K562 (cell line): ENCODE results near the gene DCAF8. TPM values are rescaled to one million over a fixed set of nuclear protein-coding genes. Genes with fewer than 3 reads are reported as not detected.

Experiments used
- ATAC-seq: fragments of 200-7000 bp; cut with Tn5 transposase; 3 replicates; pipeline ENCODE4 v1.9.1; 2020; ENCODE audit warnings: moderate library complexity
- BruUV-seq: library from RNA; stranded (reverse); fragments of 400-500 nt; replicated peaks from 2 replicates; lab custom pipeline; 2021; lab: Mats Ljungman, UMichigan
- CTCF ChIA-PET: fragments of 300-600 bp; formaldehyde crosslinking; extraction: SDS; loops from one replicate; lab custom pipeline; 2021; ENCODE audit warnings: low intra/inter-chr PET ratio; lab: Yijun Ruan, JAX
- POLR2A ChIA-PET: fragments of 300-600, 350-650 bp; sonication (Branson Sonifier 250); formaldehyde crosslinking; extraction: SDS; loops from one replicate; lab custom pipeline; 2021; ENCODE audit warnings: antibody characterized with exemption, inconsistent platforms; lab: Yijun Ruan, JAX
- DNase-seq, 4 experiments: peaks; one replicate each; pipeline versions ENCODE4 v3.0.0 to v3.0.0-alpha.2; 2011 to 2018; ENCODE audit warnings: low spot score in 3 of 4, mixed read lengths in 3 of 4; ENCODE audit errors: extremely low read depth in 1 of 4
- FAIRE-seq: peaks from 2 replicates; lab custom pipeline; 2011; peaks lifted over from hg19 to GRCh38; lab: Jason Lieb, UNC
- H2AFZ ChIP-seq: 2 replicates; pipeline ENCODE4 v1.6.0; 2011; ENCODE audit warnings: low read depth, low read length, control low read depth, inconsistent platforms
- H3K27ac ChIP-seq: fragments of 200-600 bp; 3 replicates; pipeline ENCODE4 v1.8.0; 2011; ENCODE audit warnings: low read depth, mild to moderate bottlenecking, control low read depth, inconsistent platforms, low read length, moderate library complexity, mixed read lengths; ENCODE audit errors: extremely low read depth
- H3K27me3 ChIP-seq, 2 experiments: fragments of 300-600 bp in 1 of 2; 2 replicates in 1 of 2; 3 replicates in 1 of 2; pipeline versions ENCODE4 v1.6.0 to v1.8.0; 2011; ENCODE audit warnings: inconsistent platforms in 2 of 2, low read length in 2 of 2, mild to moderate bottlenecking in 1 of 2, mixed read lengths in 1 of 2, moderate library complexity in 1 of 2; ENCODE audit not compliant: control insufficient read depth in 2 of 2, insufficient read depth in 2 of 2
- H3K36me3 ChIP-seq: fragments of 300-600 bp; 3 replicates; pipeline ENCODE4 v1.8.0; 2011; ENCODE audit warnings: mild to moderate bottlenecking, low read length, inconsistent platforms; ENCODE audit not compliant: control insufficient read depth, insufficient read depth
- H3K4me1 ChIP-seq, 2 experiments: fragments of 200-600 bp in 1 of 2; replicated peaks in 1 of 2; 2 replicates in 1 of 2; 3 replicates in 1 of 2; pipeline versions ENCODE4 v1.5.1 to v1.8.0; 2011; ENCODE audit warnings: inconsistent platforms in 2 of 2, low read length in 2 of 2, mild to moderate bottlenecking in 1 of 2, mixed read lengths in 1 of 2, moderate library complexity in 1 of 2; ENCODE audit not compliant: control insufficient read depth in 2 of 2, insufficient read depth in 2 of 2
- H3K4me2 ChIP-seq: 2 replicates; pipeline ENCODE4 v1.6.1; 2011; ENCODE audit warnings: low read length, control low read depth, inconsistent platforms, mixed read lengths; ENCODE audit not compliant: insufficient read depth
- H3K4me3 ChIP-seq: fragments of 200-600 bp; sonication (generic), shearing (Covaris generic); 2 replicates; pipeline ENCODE4 v1.5.1; 2016; ENCODE audit warnings: control low read depth, inconsistent platforms
- H3K79me2 ChIP-seq: fragments of 200-600 bp; 3 replicates; pipeline ENCODE4 v1.8.0; 2011; ENCODE audit warnings: low read length, inconsistent platforms; ENCODE audit not compliant: control insufficient read depth, insufficient read depth
- H3K9ac ChIP-seq, 2 experiments: 2 replicates each; pipeline versions ENCODE4 v1.6.0 to v1.6.1; 2011; ENCODE audit warnings: low read depth in 2 of 2, low read length in 2 of 2, control low read depth in 1 of 2, inconsistent platforms in 1 of 2, mild to moderate bottlenecking in 1 of 2, mixed read lengths in 1 of 2; ENCODE audit not compliant: insufficient read depth in 1 of 2
- H3K9me1 ChIP-seq: one replicate; pipeline ENCODE4 v1.6.0; 2011; ENCODE audit warnings: inconsistent platforms, mild to moderate bottlenecking, low read length, moderate library complexity; ENCODE audit not compliant: control insufficient read depth, insufficient read depth
- H3K9me3 ChIP-seq: replicated peaks from 2 replicates; pipeline ENCODE4 v1.5.1; 2011; ENCODE audit warnings: low read depth, low read length, inconsistent platforms; ENCODE audit not compliant: control insufficient read depth, insufficient read depth
- H4K20me1 ChIP-seq: replicated peaks from 2 replicates; pipeline ENCODE4 v1.6.1; 2011; ENCODE audit warnings: low read length, inconsistent platforms, mixed read lengths; ENCODE audit not compliant: control insufficient read depth, insufficient read depth
- BDP1 ChIP-seq: IDR thresholded peaks from 3 replicates; pipeline ENCODE4 v1.6.1; 2011; ENCODE audit not compliant: insufficient read length, insufficient read depth
- NR2C2 ChIP-seq, 2 experiments: fragments of 200-800 bp in 1 of 2; sonication (Bioruptor generic) in 1 of 2; sonication (generic) in 1 of 2; formaldehyde crosslinking in 1 of 2; IDR thresholded peaks; 2 replicates each; pipeline versions ENCODE4 v1.6.1 to v1.8.0; 2016 to 2022; ENCODE audit warnings: mild to moderate bottlenecking in 1 of 2, missing compliant biosample characterization in 1 of 2, missing genetic modification characterization in 1 of 2, missing genetic modification reagents in 1 of 2
- SOX6 ChIP-seq: fragments of 450-650 bp; IDR thresholded peaks from 2 replicates; pipeline ENCODE4 v1.6.1; 2014; ENCODE audit warnings: mild to moderate bottlenecking
- TCF3 ChIP-seq: sonication (generic); formaldehyde crosslinking; IDR thresholded peaks from 2 replicates; pipeline ENCODE4 v1.4.0; 2020; ENCODE audit warnings: mild to moderate bottlenecking, missing genetic modification reagents
- TCF7 ChIP-seq: sonication (generic); IDR thresholded peaks from 2 replicates; pipeline ENCODE4 v1.6.1; 2016; ENCODE audit warnings: antibody characterized with exemption, borderline replicate concordance
- U2AF1 ChIP-seq: fragments of 200-400 bp; formaldehyde crosslinking; optimal IDR thresholded peaks from 2 replicates; pipeline ENCODE3; 2017; ENCODE audit warnings: mild to moderate bottlenecking, low read depth, low read length, moderate library complexity
- ZNF121 ChIP-seq: sonication (generic); formaldehyde crosslinking; conservative IDR thresholded peaks from 2 replicates; pipeline ENCODE4 v1.8.0; 2022; ENCODE audit warnings: missing genetic modification reagents
- ZNF274 ChIP-seq: IDR thresholded peaks from 2 replicates; pipeline ENCODE4 v1.6.1; 2011; ENCODE audit warnings: low read depth, mild to moderate bottlenecking, low read length, moderate library complexity, borderline replicate concordance
- ZNF3 ChIP-seq: fragments of 250-450 bp; sonication (Bioruptor Pico); IDR thresholded peaks from 2 replicates; pipeline ENCODE4 v1.5.0; 2021; ENCODE audit warnings: mild to moderate bottlenecking, moderate library complexity
- WGBS: fragments of 100-300 bp; shearing (Covaris generic); methylation state at CpG from one replicate; pipeline ENCODE4 v1.1.6; 2016; ENCODE audit warnings: low coverage, mixed read lengths; ENCODE audit not compliant: insufficient coverage; ENCODE audit errors: missing lambda C conversion rate; 5-methylcytosine and 5-hydroxymethylcytosine counted together
- in situ Hi-C: fragments of 300-500 bp; cut with MboI; formaldehyde crosslinking; loops from 4 replicates; pipeline ENCODE4 v1.15.0; 2018; ENCODE audit warnings: inconsistent platforms, mixed read lengths
- intact Hi-C: fragments of 100-400 bp; cut with micrococcal nuclease; formaldehyde crosslinking; loops from 2 replicates; pipeline ENCODE4 v1.14.2; 2022
- polyA plus RNA-seq, 8 experiments: library from polyadenylated mRNA; depleted of rRNA in 4 of 8; stranded (reverse) in 5 of 8; unstranded in 3 of 8; fragments of >200 nt; fragmentation: Nextera tagmentation in 2 of 8; fragmentation: Illumina TruSeq in 1 of 8; extraction: Ambion mirVana in 2 of 8; extraction: Trizol in 1 of 8; gene quantifications; 2 replicates each; pipeline versions ENCODE4 v1.2.1 to v1.2.3, GENCODE V29; 2011 to 2014; ENCODE audit warnings: inconsistent platforms in 1 of 8, missing spikeins in 1 of 8
- total RNA-seq, 7 experiments: library from RNA; depleted of rRNA in 6 of 7; stranded (reverse); fragments of >200 nt in 6 of 7; fragmentation: Illumina TruSeq in 2 of 7; extraction: Trizol in 2 of 7; gene quantifications; 2 replicates each; pipeline versions ENCODE4 v1.2.1 to v1.2.3, GENCODE V29; 2011 to 2021; ENCODE audit warnings: low replicate concordance in 1 of 7
- TF ChIP-seq, protein P1 (sequence below): fragments of 450-650 bp; IDR thresholded peaks from one replicate; pipeline ENCODE4 v1.6.1; 2018; ENCODE audit warnings: mild to moderate bottlenecking, moderate library complexity; ENCODE audit not compliant: partially characterized antibody

The DCAF8 gene
- total and polyA plus RNA-seq, 9 of the 15 experiments (the other 6 are each of a cell fraction or from before 2014, with no cell fraction given): 11.6 to 149 (median 81.3) TPM

- no peak for FAIRE-seq
- Histone ChIP-seq H3K36me3 (no peaks in the 10 kb centered on the region), H3K9me1 (no peaks in the 10 kb centered on the region), H3K4me2 (no peak overlapping the region), H2AFZ (no peak overlapping the region), H3K9me3 (no peaks in the 10 kb centered on the region), H3K79me2 (no peaks in the 10 kb centered on the region), H3K4me1 (no peaks in the 10 kb centered on the region), H3K27me3 (peaks cover 48 to 88% of the 10 kb centered on the region in 2 experiments), H4K20me1 (no peaks in the 10 kb centered on the region), H3K4me3 (no peak overlapping the region), H3K9ac (no peak overlapping the region), H3K27ac (no peak overlapping the region)
- in situ Hi-C loops: no loop called here
- intact Hi-C loops: no loop called here
- DNase-seq: no peak
- ATAC-seq: no peak
- TF ChIP-seq SOX6 (no peak), BDP1 (no peak), NR2C2 (CRISPR knock-in tag; IDR thresholded peaks at IDR 0.05) (no peak), NR2C2 (tag; IDR thresholded peaks at IDR 0.05) (no peak), TCF3 (no peak), TCF7 (no peak), U2AF1 (no peak), ZNF274 (no peak), ZNF121 (CRISPR knock-in tag) (no peak), ZNF3 (CRISPR knock-in tag) (no peak)
- TF ChIP-seq, protein P1, sequence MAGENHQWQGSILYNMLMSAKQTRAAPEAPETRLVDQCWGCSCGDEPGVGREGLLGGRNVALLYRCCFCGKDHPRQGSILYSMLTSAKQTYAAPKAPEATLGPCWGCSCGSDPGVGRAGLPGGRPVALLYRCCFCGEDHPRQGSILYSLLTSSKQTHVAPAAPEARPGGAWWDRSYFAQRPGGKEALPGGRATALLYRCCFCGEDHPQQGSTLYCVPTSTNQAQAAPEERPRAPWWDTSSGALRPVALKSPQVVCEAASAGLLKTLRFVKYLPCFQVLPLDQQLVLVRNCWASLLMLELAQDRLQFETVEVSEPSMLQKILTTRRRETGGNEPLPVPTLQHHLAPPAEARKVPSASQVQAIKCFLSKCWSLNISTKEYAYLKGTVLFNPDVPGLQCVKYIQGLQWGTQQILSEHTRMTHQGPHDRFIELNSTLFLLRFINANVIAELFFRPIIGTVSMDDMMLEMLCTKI: no peak
- no TSS peak for BruUV-seq
- ChIA-PET POLR2A (interaction anchor here (1.1 to 1.4 kb wide), 3 partner anchors 9 to 42 kb away, joined by 4 read pairs; no protein-coding TSS in a partner anchor), CTCF (interaction anchor here (0.5 kb wide), 1 partner anchor 544 kb away, joined by 3 read pairs; no protein-coding TSS in a partner anchor)
- WGBS: 2% methylated on average over 15 of the region's 15 CpGs
Observed at GRCh38 chr1:160169553-160170399, 92.6 kb downstream of the DCAF8 start.
